Osteocyte (in vitro differentiated cells): ENCODE measurements around the gene ZNF426. TPM values are rescaled to one million over a fixed set of nuclear protein-coding genes. Genes with fewer than 3 reads are reported as not detected.
"Not testable (repeated sequence)": the region's sequence is repeated elsewhere in the genome, so short reads cannot be mapped to it uniquely, and the experiment has no call there.

ENCODE experiments used
- DNase-seq: peaks from one replicate; pipeline ENCODE4 v3.0.0; 2021; ENCODE audit warnings: mixed read lengths; ENCODE audit not compliant: unreplicated experiment; ENCODE audit errors: extremely low spot score
- H3K27ac Mint-ChIP-seq: one replicate; pipeline ENCODE4 v1.8.0; 2021; ENCODE audit warnings: mild to moderate bottlenecking, mixed read lengths; ENCODE audit not compliant: unreplicated experiment
- H3K27me3 Mint-ChIP-seq: one replicate; pipeline ENCODE4 v1.8.0; 2021; ENCODE audit warnings: mixed read lengths; ENCODE audit not compliant: unreplicated experiment
- H3K36me3 Mint-ChIP-seq: one replicate; pipeline ENCODE4 v1.8.0; 2021; ENCODE audit warnings: mixed read lengths; ENCODE audit not compliant: unreplicated experiment
- H3K4me1 Mint-ChIP-seq: one replicate; pipeline ENCODE4 v1.8.0; 2021; ENCODE audit warnings: mixed read lengths; ENCODE audit not compliant: unreplicated experiment
- H3K4me3 Mint-ChIP-seq: one replicate; pipeline ENCODE4 v1.8.0; 2021; ENCODE audit warnings: mild to moderate bottlenecking, moderate library complexity, mixed read lengths; ENCODE audit not compliant: unreplicated experiment
- H3K9me3 Mint-ChIP-seq: one replicate; pipeline ENCODE4 v1.8.0; 2021; ENCODE audit warnings: mixed read lengths; ENCODE audit not compliant: unreplicated experiment
- total RNA-seq: library from RNA; stranded (reverse); gene quantifications from 2 replicates; pipeline ENCODE4 v1.2.1, GENCODE V29; 2021
- TF ChIP-seq, protein P1 (sequence below): fragments of 200-600 bp; sonication (generic); IDR thresholded peaks from 2 replicates; pipeline ENCODE4 v1.5.0; 2021; ENCODE audit warnings: antibody characterized with exemption, mild to moderate bottlenecking, moderate library complexity

Gene ZNF426
- total RNA-seq, 1 donor from 2014 or later, result 20.6 TPM

DNA sequence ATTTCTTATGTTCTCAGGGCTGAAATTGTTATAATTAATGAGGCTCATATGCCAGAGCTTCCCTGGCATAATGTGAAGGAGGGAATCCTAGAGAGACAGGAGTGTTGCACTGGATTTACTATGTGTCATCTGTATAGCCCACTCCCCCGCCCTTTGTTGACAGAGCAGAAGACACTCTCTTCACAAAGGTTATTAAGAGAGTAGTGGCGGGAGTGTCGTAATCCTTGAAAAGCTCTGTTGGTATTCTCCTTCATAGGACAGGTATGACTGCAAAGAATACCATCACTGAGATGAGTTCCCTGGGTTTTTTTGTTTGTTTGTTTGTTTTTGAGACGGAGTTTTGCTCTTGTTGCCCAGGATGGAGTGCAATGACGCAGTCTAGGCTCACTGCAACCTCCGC is 31.8 kb upstream of the ZNF426 start:
- Mint-ChIP-seq H3K4me1 (no peaks in the 10 kb centered on the region), H3K27ac (no peak overlapping the region), H3K4me3 (no peak overlapping the region), H3K36me3 (peaks cover 71% of the 10 kb centered on the region), H3K27me3 (no peaks in the 10 kb centered on the region), H3K9me3 (peaks cover 55% of the 10 kb centered on the region)
- no peak for DNase-seq
- TF ChIP-seq, protein P1, sequence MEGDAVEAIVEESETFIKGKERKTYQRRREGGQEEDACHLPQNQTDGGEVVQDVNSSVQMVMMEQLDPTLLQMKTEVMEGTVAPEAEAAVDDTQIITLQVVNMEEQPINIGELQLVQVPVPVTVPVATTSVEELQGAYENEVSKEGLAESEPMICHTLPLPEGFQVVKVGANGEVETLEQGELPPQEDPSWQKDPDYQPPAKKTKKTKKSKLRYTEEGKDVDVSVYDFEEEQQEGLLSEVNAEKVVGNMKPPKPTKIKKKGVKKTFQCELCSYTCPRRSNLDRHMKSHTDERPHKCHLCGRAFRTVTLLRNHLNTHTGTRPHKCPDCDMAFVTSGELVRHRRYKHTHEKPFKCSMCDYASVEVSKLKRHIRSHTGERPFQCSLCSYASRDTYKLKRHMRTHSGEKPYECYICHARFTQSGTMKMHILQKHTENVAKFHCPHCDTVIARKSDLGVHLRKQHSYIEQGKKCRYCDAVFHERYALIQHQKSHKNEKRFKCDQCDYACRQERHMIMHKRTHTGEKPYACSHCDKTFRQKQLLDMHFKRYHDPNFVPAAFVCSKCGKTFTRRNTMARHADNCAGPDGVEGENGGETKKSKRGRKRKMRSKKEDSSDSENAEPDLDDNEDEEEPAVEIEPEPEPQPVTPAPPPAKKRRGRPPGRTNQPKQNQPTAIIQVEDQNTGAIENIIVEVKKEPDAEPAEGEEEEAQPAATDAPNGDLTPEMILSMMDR, result no peak

DNA sequence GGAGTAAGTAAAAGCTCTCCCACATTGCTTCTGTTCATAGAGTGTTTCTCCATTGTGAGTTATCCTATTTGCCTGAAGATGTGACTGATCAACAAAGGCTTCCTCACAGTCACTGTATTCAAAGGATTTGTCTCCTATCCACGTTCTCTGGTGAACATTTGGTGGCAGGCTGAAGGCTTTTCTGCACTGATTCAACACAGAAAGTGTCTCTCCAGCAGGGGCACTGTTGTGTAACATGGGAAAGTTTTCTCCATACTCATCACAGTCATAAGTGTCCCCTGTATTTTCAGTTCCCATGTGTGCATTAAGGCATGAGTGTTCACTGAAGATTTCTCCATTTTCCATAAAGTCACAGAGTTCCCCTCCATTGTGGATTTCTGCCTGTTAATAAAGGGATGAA is 28.3 kb upstream of the ZNF426 start:
- Mint-ChIP-seq H3K27me3 (no peaks in the 10 kb centered on the region), H3K36me3 (peaks cover 78% of the 10 kb centered on the region), H3K9me3 (peaks cover 39% of the 10 kb centered on the region), H3K4me3 (no peak overlapping the region), H3K27ac (no peak overlapping the region), H3K4me1 (no peaks in the 10 kb centered on the region)
- DNase-seq, result no peak
- TF ChIP-seq, protein P1, result no peak

DNA sequence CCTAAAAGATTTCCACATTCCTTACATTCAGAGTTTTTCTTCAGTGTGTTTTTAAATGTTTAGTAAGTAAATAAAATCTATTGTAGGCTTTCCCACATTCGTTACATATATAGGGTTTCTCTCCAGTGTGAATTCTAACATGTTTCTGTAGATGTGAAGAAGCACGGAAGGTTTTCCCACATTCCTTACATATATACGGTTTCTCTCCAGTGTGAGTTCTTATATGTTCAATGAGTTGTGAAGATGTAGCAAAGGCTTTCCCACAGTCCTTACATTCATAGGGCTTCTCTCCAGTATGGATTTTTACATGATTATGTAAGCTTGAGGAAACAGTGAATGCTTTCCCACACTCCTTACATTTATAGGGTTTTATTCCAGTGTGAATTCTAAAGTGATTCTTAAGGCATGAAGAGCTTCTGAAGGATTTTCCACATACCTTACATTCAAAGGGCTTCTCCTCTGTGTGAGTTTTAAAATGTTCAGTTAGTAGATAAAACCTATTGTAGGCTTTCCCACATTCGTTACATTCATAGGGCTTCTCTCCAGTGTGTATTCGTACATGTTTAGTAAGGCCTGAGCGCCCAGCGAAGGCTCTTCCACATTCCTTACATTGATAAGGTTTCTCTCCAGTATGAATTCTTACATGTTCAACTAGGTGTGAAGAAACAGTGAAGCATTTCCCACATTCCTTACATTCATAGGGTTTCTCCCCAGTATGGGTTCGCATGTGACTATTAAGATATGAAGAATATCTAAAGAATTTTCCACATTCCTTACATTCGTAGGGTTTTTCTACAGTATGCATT is 27.7 kb upstream of the ZNF426 start:
- Mint-ChIP-seq H3K4me3 (no peak overlapping the region), H3K36me3 (peaks cover 78% of the 10 kb centered on the region), H3K4me1 (no peaks in the 10 kb centered on the region), H3K27me3 (no peaks in the 10 kb centered on the region), H3K9me3 (peaks cover 33% of the 10 kb centered on the region), H3K27ac (no peak overlapping the region)
- TF ChIP-seq, protein P1, result no peak
- DNase-seq, result no peak

DNA sequence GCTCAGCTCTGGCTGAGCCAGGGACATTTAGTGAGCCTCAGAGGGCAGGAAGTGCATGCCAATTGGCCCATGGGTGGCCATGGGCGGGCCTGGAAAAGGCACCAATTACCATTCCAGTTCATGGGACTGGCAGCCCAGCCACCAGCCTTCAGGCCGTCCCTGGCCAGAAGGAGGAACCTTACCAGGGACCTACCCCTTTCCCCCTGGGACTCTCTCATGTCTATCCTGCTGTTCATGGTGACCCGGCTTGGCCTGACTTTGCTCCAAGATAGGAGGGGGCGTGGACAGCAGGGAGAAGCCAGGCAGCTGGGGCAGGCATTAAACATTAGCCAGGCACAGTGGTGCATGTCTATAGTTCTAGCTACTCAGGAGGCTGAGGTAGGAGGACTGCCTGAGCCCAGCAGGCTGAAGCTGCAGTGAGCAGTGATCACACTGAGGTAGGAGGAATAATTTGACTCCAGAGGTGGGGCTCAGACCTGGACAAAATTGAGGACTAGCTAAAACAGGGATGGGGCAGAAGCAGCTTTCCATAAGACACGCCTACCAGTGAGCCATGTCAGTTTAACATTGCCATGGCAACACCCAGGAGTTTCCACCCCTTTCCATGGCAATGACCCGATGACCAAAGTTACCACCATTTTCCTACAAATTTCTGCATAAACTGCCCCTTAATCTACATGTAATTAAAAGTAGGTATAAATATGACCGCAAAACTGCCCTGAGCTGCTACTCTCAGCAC is 14.3 kb upstream of the ZNF426 start:
- H3K4me3 Mint-ChIP-seq, result no peak overlapping the region
- TF ChIP-seq, protein P1, result no peak
- peaks cover 18% of the 10 kb centered on the region for H3K9me3 Mint-ChIP-seq
- no peak overlapping the region for H3K27ac Mint-ChIP-seq
- no peak for DNase-seq
- no peaks in the 10 kb centered on the region for H3K27me3 Mint-ChIP-seq
- H3K4me1 Mint-ChIP-seq, result no peaks in the 10 kb centered on the region
- peaks cover 13% of the 10 kb centered on the region for H3K36me3 Mint-ChIP-seq

DNA sequence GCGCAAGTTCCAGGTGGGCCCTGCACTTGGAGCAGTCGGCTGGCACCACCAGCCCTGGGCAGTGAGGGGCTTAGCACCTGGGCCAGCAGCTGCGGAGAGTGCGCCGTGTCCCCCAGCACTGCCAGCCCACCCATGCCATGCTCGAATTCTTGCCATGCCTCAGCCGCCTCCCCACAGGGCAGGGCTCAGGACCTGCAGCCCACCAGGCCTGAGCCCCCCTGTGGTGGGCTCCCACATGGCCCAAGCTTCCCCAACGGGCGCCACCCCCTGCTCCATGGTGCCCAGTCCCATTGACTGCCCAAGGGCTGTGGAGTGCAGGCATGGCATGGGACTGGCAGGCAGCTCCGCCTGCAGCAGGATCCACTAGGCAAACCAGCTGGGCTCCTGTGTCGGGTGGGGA is 9.4 kb upstream of the ZNF426 start:
- H3K36me3 Mint-ChIP-seq, result peaks cover 8% of the 10 kb centered on the region
- TF ChIP-seq, protein P1, result no peak
- no peak for DNase-seq
- H3K27me3 Mint-ChIP-seq, result no peaks in the 10 kb centered on the region
- peaks cover 18% of the 10 kb centered on the region for H3K9me3 Mint-ChIP-seq
- no peak overlapping the region for H3K27ac Mint-ChIP-seq
- H3K4me1 Mint-ChIP-seq, result no peaks in the 10 kb centered on the region
- no peak overlapping the region for H3K4me3 Mint-ChIP-seq

DNA sequence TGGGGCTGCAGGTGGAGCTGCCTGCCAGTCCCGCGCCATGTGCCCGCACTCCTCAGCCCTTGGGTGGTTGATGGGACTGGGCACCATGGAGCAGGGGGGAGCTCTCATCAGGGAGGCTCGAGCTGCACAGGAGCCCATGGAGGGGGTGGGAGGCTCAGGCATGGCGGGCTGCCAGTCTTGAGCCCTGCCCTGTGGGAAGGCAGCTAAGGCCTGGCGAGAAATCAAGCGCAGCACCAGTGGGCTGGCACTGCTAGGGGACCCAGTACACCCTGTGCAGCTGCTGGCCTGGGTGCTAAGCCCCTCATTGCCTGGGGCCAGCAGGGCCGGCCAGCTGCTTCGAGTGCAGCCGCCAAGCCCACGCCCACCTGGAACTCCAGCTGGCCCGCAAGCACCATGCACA is 2.8 kb upstream of the ZNF426 start:
- not testable (repeated sequence) for H3K27ac Mint-ChIP-seq, H3K4me3 Mint-ChIP-seq, DNase-seq

DNA sequence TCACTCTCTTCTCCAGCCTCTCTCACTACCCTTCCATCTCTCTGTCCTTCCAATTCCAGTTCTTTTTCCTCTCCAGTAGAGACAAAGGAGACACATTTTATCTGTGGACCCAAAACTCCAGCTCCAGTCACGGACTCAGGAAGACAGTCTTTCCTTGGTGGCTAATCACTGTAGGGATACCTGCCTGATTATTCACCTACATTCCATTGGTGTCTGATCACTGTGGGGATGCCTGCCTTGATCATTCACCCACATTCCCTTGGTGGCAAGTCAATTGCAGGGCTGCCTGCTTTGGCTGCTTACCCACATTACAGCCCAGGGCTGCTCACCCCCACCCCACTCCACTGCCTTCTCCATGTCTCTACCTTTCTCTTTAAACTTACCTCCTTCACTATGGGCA is 1.5 kb upstream of the ZNF426 start:
- peaks cover 19% of the 10 kb centered on the region for H3K4me1 Mint-ChIP-seq

More for the DNA sequence above, 2.8 kb upstream of the ZNF426 start:
- not testable (repeated sequence) for H3K27me3 Mint-ChIP-seq
- peaks cover 19% of the 10 kb centered on the region for H3K4me1 Mint-ChIP-seq
- peaks cover 16% of the 10 kb centered on the region for H3K36me3 Mint-ChIP-seq
- peaks cover 22% of the 10 kb centered on the region for H3K9me3 Mint-ChIP-seq

More for the DNA sequence above, 1.5 kb upstream of the ZNF426 start:
- peaks cover 29% of the 10 kb centered on the region for H3K9me3 Mint-ChIP-seq
- H3K36me3 Mint-ChIP-seq, result peaks cover 30% of the 10 kb centered on the region
- H3K27me3 Mint-ChIP-seq, DNase-seq: not testable (repeated sequence)
- peak overlapping the region; percentile 70 for H3K4me3 Mint-ChIP-seq
- peak overlapping the region; percentile 100 for H3K27ac Mint-ChIP-seq
